DND-41 (cell line): ENCODE data around the gene AHRR.

Source experiments
- CTCF ChIP-seq: IDR thresholded peaks from 2 replicates; pipeline ENCODE4 v1.5.1; 2012; ENCODE audit warnings: borderline replicate concordance, low read length, moderate library complexity, mild to moderate bottlenecking; ENCODE audit not compliant: poor library complexity, severe bottlenecking; ENCODE audit errors: extremely low read depth
- EZH2 ChIP-seq: IDR thresholded peaks from 3 replicates; pipeline ENCODE4 v1.6.1; 2012; ENCODE audit warnings: borderline replicate concordance, low read depth, mild to moderate bottlenecking, moderate library complexity, low read length, inconsistent platforms; ENCODE audit not compliant: severe bottlenecking

GRCh38 chr5:469752-470483 is 148.4 kb downstream of the AHRR start:
- TF ChIP-seq CTCF, result peak; percentile 10
- TF ChIP-seq EZH2, result no peak
